HEK293T (cell line): ENCODE measurements around the gene GNG2.

Experiments
- CTCF ChIA-PET: fragments of 350-600 bp; formaldehyde crosslinking; extraction: SDS; loops from one replicate; lab custom pipeline; 2021; ENCODE audit warnings: antibody characterized with exemption, inconsistent platforms; lab: Yijun Ruan, JAX
- POLR2A ChIA-PET: fragments of 350-600 bp; formaldehyde crosslinking; extraction: SDS; loops from one replicate; lab custom pipeline; 2020; ENCODE audit warnings: antibody characterized with exemption, inconsistent platforms; lab: Yijun Ruan, JAX
- DNase-seq: peaks from one replicate; pipeline ENCODE4 v3.0.0; 2012; ENCODE audit warnings: mixed read lengths; ENCODE audit errors: extremely low spot score
- ARNT ChIP-seq: fragments of 450-650 bp; IDR thresholded peaks from 2 replicates; pipeline ENCODE4 v1.6.1; 2017; ENCODE audit warnings: mild to moderate bottlenecking
- BHLHE40 ChIP-seq: fragments of 450-650 bp; IDR thresholded peaks from 2 replicates; pipeline ENCODE4 v1.6.1; 2016; ENCODE audit warnings: mild to moderate bottlenecking, moderate library complexity, borderline replicate concordance
- CTBP1 ChIP-seq: fragments of 450-650 bp; IDR thresholded peaks from 2 replicates; pipeline ENCODE4 v1.6.1; 2016; ENCODE audit warnings: borderline replicate concordance
- ELF4 ChIP-seq: fragments of 450-650 bp; IDR thresholded peaks from 2 replicates; pipeline ENCODE4 v1.6.1; 2017; ENCODE audit warnings: antibody characterized with exemption
- FOXA1 ChIP-seq: fragments of 450-650 bp; IDR thresholded peaks from 2 replicates; pipeline ENCODE4 v1.6.1; 2016; ENCODE audit warnings: mild to moderate bottlenecking
- FOXK2 ChIP-seq: fragments of 450-650 bp; IDR thresholded peaks from 2 replicates; pipeline ENCODE4 v1.6.1; 2016; ENCODE audit warnings: mild to moderate bottlenecking
- FOXM1 ChIP-seq: fragments of 450-650 bp; IDR thresholded peaks from 2 replicates; pipeline ENCODE4 v1.6.1; 2017; ENCODE audit warnings: mild to moderate bottlenecking, borderline replicate concordance
- HDGF ChIP-seq: fragments of 450-650 bp; IDR thresholded peaks from 2 replicates; pipeline ENCODE4 v1.6.1; 2017; ENCODE audit warnings: antibody characterized with exemption, borderline replicate concordance
- L3MBTL2 ChIP-seq: fragments of 450-650 bp; conservative IDR thresholded peaks from 2 replicates; pipeline ENCODE4 v1.6.1; 2016; ENCODE audit warnings: mild to moderate bottlenecking
- LEF1 ChIP-seq: fragments of 450-650 bp; IDR thresholded peaks from 2 replicates; pipeline ENCODE4 v1.6.1; 2017; ENCODE audit warnings: mild to moderate bottlenecking, borderline replicate concordance
- NFRKB ChIP-seq: fragments of 450-650 bp; IDR thresholded peaks from 2 replicates; pipeline ENCODE4 v1.6.1; 2016; ENCODE audit warnings: mild to moderate bottlenecking, moderate library complexity
- PKNOX1 ChIP-seq: fragments of 450-650 bp; IDR thresholded peaks from 2 replicates; pipeline ENCODE4 v1.6.1; 2016
- SP1 ChIP-seq: fragments of 450-650 bp; IDR thresholded peaks from 2 replicates; pipeline ENCODE4 v1.6.1; 2017
- SUZ12 ChIP-seq: fragments of 450-650 bp; IDR thresholded peaks from 2 replicates; pipeline ENCODE4 v1.6.1; 2016; ENCODE audit warnings: mild to moderate bottlenecking
- TARDBP ChIP-seq: fragments of 450-650 bp; IDR thresholded peaks from 2 replicates; pipeline ENCODE4 v1.6.1; 2016
- ZNF384 ChIP-seq: fragments of 450-650 bp; IDR thresholded peaks from 2 replicates; pipeline ENCODE4 v1.6.1; 2016

GNG2 gene

GRCh38 chr14:51877810-51878209 is 17.4 kb downstream of the GNG2 start:
- no peak for DNase-seq
- ChIA-PET CTCF (no interaction called here), POLR2A (no interaction called here)
- TF ChIP-seq ARNT (no peak), L3MBTL2 (no peak), TARDBP (no peak), SUZ12 (no peak), PKNOX1 (no peak), FOXA1 (no peak)

DNA sequence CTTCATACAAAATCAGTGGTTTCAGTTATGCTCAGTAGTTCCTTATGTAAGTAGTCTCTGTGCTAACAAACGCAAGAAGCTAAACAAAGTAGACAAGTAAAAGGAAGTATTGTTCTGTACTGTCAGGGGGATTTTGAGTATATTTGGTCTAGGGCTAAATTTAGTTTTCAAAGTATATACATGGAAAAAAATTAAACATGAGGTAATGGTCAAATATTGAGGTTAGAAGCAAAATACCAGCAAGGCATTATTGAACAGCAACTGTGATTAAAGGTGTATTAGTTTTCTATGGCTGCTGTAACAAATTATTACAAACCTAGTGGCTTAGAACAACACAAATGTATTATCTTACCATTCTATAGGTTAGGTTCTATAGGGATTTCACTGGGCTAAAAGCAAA is 18.8 kb downstream of the GNG2 start:
- POLR2A ChIA-PET: no interaction called here
- CTCF ChIA-PET: no interaction called here
- TF ChIP-seq FOXA1 (no peak), BHLHE40 (no peak), CTBP1 (no peak), LEF1 (no peak), ELF4 (no peak), L3MBTL2 (no peak), SP1 (no peak), ZNF384 (no peak), HDGF (no peak), ARNT (no peak), PKNOX1 (no peak), FOXM1 (no peak), FOXK2 (no peak), NFRKB (no peak), SUZ12 (no peak), TARDBP (no peak)
- no peak for DNase-seq

- POLR2A ChIA-PET: no interaction called here
- DNase-seq: no peak
- CTCF ChIA-PET: no interaction called here
- TF ChIP-seq FOXM1: no peak
- no peak for TF ChIP-seq FOXA1
- no peak for TF ChIP-seq L3MBTL2
- TF ChIP-seq BHLHE40: no peak
- no peak for TF ChIP-seq LEF1
- TF ChIP-seq ZNF384: no peak
- TF ChIP-seq CTBP1: no peak
- TF ChIP-seq ELF4: no peak
- no peak for TF ChIP-seq TARDBP
- no peak for TF ChIP-seq ARNT
- no peak for TF ChIP-seq SUZ12
- TF ChIP-seq FOXK2: no peak
- no peak for TF ChIP-seq PKNOX1
- TF ChIP-seq HDGF: no peak
Observed at GRCh38 chr14:51880835-51881580, 20.6 kb downstream of the GNG2 start.

- ChIA-PET POLR2A (no interaction called here), CTCF (no interaction called here)
- no peak for DNase-seq
- TF ChIP-seq SUZ12: no peak
- no peak for TF ChIP-seq LEF1
- no peak for TF ChIP-seq ZNF384
- no peak for TF ChIP-seq FOXM1
- no peak for TF ChIP-seq ARNT
- TF ChIP-seq FOXA1: no peak
- TF ChIP-seq FOXK2: no peak
- TF ChIP-seq BHLHE40: no peak
- no peak for TF ChIP-seq L3MBTL2
Observed at GRCh38 chr14:51881636-51882035, 21.2 kb downstream of the GNG2 start.

DNA sequence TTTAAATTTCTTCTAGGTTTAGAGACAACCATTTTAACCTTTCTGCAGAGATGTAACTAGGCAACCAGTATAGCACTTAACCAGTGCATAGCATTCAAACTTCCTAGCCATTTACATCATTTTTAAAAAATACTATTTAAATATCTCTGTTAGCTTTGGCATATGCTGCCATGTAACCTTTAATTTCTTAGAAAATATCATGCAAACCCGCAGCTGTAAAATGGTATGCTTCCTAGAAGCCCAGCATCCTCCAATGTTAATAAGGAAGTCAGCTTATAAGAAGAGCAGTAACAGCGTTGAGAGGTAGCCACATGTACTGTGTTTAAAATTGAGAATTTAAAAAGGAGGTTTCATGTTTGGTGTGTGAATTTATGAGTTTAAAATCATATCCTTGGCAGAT is 22.8 kb downstream of the GNG2 start:
- DNase-seq: no peak
- ChIA-PET POLR2A (no interaction called here), CTCF (interaction anchor here (0.7 kb wide), 1 partner anchor 16 kb away, joined by 4 read pairs; no protein-coding TSS in a partner anchor)
- TF ChIP-seq L3MBTL2 (no peak), ELF4 (no peak), FOXM1 (no peak), ARNT (no peak), FOXA1 (no peak), LEF1 (no peak), TARDBP (no peak), ZNF384 (no peak), SUZ12 (no peak), NFRKB (no peak), HDGF (no peak), PKNOX1 (no peak), CTBP1 (no peak), BHLHE40 (no peak), SP1 (no peak), FOXK2 (no peak)
